Caki2 (cell line): ENCODE data around the gene PHLPP1. TPM values are rescaled to one million over a fixed set of nuclear protein-coding genes. Genes with fewer than 3 reads are reported as not detected.

Source experiments
- DNase-seq: peaks from one replicate; pipeline ENCODE4 v3.0.0-alpha.2; 2015; ENCODE audit warnings: low read depth
- in situ Hi-C: cut with HindIII; loops from 2 replicates; pipeline ENCODE4 v1.10.0; 2016; ENCODE audit warnings: low sequenced_read_pairs, low pct_unique_long_range_greater_than_20kb, mixed read lengths
- total RNA-seq: library from RNA; depleted of rRNA; stranded (reverse); fragments of >200 nt; shearing (Covaris generic); gene quantifications from 2 replicates; pipeline ENCODE4 v1.2.3, GENCODE V29; 2014; ENCODE audit warnings: low replicate concordance

PHLPP1 gene
- total RNA-seq, 1 experiment from 2014 or later, result 13.2 TPM

DNA sequence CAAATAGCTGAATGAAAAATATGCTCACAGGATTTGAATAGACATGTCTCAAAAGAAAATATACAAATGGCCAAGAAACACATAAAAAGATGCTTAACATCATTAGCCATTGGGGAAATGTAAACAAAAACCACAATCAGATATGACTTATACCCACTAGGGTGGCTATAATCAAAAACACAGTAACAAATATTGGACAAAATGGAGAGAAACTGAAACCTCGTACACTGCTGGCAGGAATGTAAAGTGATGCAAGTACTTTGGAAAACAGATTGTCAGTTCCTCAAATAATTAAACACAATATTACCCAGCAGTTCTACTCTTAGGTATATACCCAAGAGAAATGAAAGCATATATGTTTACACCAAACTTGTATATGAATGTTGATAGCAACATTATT is 213.0 kb downstream of the PHLPP1 start:
- DNase-seq, result no peak
- in situ Hi-C loops, result no loop called here

DNA sequence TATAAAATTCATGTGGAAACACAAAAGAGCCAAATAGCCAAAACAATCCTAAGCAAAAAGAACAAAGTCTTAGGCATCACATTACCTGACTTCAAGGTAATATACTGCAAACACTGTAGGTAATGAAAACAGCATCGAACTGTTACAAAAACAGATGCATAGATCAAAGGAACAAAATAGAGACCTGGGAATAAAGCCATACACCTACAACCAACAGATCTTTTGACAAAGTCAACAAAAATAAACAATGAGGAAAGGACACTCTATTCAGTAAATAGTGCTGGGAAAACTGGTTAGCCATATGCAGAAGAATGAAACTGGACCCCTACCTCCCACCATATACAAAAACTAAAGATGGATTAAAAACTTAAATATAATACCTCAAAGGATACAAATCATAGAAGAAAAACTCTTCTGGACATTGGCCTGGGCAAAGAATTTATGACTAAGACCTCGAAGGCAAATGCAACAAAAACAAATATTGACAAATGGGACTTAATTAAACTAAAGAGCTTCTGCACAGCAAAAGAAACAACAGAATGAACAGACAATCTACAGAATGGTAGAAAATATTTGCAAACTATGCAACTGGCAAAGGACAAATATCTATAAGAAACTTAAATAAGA is 218.0 kb downstream of the PHLPP1 start:
- in situ Hi-C loops, result no loop called here
- no peak for DNase-seq

- no peak for DNase-seq
- in situ Hi-C loops, result no loop called here
Observed at GRCh38 chr18:62935994-62936393, 220.7 kb downstream of the PHLPP1 start.

GRCh38 chr18:62937065-62937464 is 221.7 kb downstream of the PHLPP1 start:
- no peak for DNase-seq
- in situ Hi-C loops, result no loop called here

DNA sequence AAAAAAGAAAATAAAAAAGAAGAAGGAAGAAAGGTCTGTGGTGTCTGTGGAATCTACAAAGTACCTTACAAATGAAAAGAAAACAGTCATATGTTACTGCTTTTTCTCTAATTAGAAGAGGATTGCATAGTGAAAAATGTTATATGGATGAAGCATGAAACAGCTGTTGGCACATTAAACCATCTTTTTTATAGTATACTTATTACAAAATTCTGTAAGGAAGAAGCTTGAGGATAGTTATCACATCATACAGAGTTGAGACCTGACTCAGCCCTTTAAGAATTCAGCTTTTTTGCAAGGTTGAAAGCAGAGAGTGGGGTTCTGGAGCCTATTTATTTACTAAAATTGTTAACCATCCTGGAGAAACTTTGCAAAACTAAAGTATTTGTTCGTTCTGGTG is 222.7 kb downstream of the PHLPP1 start:
- in situ Hi-C loops, result no loop called here
- DNase-seq, result no peak

GRCh38 chr18:62938487-62938886 is 223.1 kb downstream of the PHLPP1 start:
- DNase-seq, result no peak
- in situ Hi-C loops, result no loop called here

DNA sequence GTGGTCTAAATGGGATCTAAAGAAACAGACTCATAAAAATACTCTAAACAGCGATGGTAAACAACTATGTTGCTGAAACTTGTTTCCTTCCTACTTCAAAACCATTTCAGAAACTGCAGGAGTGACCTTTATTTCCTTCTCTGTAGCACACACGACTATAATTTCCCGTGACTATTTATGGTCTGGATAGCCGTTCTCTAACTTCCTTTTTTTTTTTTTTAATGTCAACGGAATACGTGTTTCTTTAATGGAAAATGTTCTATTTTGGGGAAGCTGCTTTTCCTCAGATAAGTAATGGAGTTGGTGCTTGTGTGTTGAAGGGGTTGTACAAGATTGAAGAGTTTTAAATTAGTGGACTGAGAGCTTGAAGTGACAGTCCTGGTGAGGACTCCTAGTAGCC is 224.1 kb downstream of the PHLPP1 start:
- DNase-seq, result no peak
- in situ Hi-C loops, result no loop called here

GRCh38 chr18:62939926-62940325 is 224.6 kb downstream of the PHLPP1 start:
- DNase-seq, result no peak
- in situ Hi-C loops, result no loop called here

GRCh38 chr18:62942578-62942977 is 227.2 kb downstream of the PHLPP1 start:
- in situ Hi-C loops, result no loop called here

GRCh38 chr18:62944454-62944853 is 229.1 kb downstream of the PHLPP1 start:
- in situ Hi-C loops, result no loop called here
- no peak for DNase-seq

More at GRCh38 chr18:62942578-62942977, 227.2 kb downstream of the PHLPP1 start:
- DNase-seq, result no peak

DNA sequence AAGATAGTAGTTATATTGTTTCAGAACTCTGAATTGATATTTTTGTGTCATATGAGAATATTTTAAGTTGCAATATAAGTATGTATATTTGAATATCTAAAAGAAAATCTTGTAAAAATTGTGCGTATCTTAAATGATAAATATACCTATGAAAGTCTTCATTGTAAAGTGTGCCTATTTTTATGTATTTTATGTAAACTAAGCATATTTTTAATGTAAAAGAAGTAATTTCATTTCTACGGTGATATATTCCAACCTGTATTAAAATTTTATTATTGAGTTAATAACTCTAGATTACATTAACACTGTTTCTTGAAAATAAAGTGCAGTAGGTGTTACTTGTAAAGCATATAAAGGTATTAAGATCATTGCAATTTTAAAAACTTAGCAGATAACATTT is 233.4 kb downstream of the PHLPP1 start:
- DNase-seq, result no peak
- in situ Hi-C loops, result no loop called here

DNA sequence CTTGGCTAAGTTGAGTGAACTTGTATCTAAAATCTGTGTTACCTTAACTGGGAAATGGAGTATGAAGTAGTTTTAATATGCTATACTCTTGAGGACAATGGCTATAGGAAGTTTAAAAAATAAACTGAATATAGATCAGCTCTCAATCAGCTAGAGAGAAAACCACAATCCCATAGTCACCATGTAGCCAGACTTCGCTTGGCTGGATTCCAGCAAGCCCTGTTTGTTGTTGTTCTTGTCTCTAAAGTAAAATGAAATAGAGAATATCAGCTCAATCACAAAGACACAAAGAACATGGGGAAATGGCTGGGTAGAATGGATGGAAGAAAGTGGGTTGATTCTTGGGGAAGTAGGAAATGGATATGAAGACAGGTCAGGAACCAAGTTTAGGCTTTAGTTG is 234.9 kb downstream of the PHLPP1 start:
- in situ Hi-C loops, result no loop called here
- no peak for DNase-seq

GRCh38 chr18:62952807-62953206 is 237.5 kb downstream of the PHLPP1 start:
- no peak for DNase-seq
- in situ Hi-C loops, result no loop called here

DNA sequence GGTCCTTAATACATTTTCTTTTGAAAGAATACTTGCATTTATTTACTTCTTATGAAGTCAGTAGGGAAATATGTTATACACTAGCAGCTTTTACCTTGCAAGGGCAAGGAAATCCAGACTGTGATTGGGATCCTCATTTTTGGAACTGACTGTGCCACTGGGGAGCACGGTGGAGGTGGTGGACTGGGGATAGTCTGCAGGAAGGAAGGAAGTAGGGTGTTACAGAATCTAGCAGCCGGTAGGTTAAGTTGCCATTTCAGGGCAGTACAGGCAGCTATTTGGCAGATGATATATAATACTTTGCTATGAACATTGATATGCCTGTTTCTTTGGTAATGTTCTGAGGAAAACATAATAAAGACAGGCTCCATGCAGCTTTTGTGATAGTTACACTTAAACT is 238.3 kb downstream of the PHLPP1 start:
- no peak for DNase-seq
- in situ Hi-C loops, result no loop called here

DNA sequence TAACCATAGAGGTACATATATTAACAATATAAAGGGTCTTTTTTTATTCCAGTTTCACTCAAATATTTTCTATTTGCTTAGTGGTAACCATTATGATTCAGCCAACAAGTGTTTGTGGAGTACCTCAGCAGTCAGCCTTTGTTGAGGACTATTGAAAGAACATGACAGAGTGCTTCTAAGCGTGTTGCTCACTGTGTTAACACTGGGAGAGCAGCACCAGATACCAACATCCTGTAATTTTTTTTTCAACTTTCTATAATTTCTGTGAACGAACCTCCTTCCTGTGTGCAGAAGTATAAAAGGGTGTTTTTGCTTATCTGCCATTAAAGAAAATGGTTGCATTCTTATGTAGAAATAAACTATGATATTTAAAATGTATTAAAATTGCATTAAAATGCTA is 239.0 kb downstream of the PHLPP1 start:
- in situ Hi-C loops, result no loop called here
- no peak for DNase-seq

DNA sequence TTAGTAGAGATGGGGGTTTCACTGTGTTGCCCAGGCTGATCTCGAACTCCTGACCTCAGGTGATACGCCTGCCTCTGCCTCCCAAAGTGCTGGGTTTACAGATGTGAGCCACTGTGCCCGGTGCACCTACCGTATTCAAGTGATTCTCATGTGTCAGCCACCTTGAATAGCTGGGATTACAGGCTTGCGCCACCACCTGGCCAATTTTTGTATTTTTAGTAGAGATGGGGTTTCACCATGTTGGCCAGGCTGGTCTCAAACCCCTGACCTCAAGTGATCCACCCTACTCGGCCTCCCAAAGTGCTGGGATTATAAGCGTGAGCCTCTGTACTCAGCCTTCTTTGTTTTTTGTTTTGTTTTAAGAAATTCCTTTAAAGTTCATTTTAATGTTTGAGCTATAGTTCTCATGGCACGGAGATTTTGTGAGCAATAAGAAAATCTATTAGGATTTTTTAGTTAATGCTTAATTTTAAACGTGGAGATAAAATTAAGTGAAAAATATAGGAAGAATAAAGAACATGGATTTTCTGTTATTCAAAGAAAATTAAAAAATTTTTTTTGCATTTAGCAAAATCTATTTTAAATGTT is 242.6 kb downstream of the PHLPP1 start:
- in situ Hi-C loops, result no loop called here
- peak; percentile 2 for DNase-seq

GRCh38 chr18:62959481-62959880 is 244.1 kb downstream of the PHLPP1 start:
- no peak for DNase-seq
- in situ Hi-C loops, result no loop called here

DNA sequence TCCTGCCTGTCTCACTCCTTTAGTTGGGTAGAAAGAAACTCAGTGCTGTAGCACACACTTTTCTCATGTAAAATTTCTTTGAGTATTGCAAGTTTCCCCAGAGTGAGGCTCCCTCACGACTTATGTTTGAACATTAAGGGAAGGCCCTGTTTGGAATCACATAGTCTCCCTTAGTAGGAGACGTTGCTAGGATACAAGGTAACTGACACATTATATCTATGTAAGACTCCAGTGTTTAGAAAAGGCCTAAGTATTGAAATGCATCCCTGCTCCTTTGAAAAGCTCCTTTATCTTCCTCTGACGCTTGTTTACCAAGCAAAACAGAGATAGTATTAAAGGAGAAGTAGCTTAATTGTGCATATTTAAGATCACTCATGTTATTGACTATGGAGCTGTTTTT is 248.2 kb downstream of the PHLPP1 start:
- DNase-seq, result no peak
- in situ Hi-C loops, result no loop called here

DNA sequence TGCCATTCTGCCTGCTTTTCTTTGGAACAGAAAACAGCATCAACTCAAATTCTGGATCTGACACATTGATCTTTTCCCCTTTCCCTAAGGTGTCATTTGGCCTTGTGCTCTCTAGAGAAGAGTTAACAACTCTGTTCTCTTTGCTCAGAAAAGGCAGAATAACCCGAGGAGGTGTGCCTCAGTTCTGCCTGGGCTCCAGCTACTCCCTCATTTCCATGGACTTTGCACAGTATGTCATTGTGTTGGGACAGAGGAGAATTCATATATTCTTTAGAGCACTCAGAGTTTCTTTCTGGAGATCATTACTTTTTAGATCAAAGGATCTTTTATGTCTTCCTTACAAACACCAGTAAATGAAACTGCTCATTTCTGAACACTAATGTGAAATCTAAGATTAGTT is 249.1 kb downstream of the PHLPP1 start:
- in situ Hi-C loops, result no loop called here
- no peak for DNase-seq

GRCh38 chr18:62967089-62967488 is 251.7 kb downstream of the PHLPP1 start:
- no peak for DNase-seq
- in situ Hi-C loops, result no loop called here
